Ectodermal cell (in vitro differentiated cells): ENCODE data around the gene CACNG4.

Experiments used
- H3K27ac ChIP-seq: 2 replicates; pipeline ENCODE4 v1.7.0; 2013; ENCODE audit warnings: mild to moderate bottlenecking, low read depth, low read length; ENCODE audit not compliant: insufficient read depth, poor library complexity, severe bottlenecking
- H3K27me3 ChIP-seq: 2 replicates; pipeline ENCODE4 v1.7.0; 2013; ENCODE audit warnings: mild to moderate bottlenecking, low read length; ENCODE audit not compliant: insufficient read depth, control insufficient read depth, poor library complexity, severe bottlenecking
- H3K36me3 ChIP-seq: one replicate; pipeline ENCODE4 v1.7.0; 2013; ENCODE audit warnings: low read length; ENCODE audit not compliant: control insufficient read depth, insufficient read depth
- H3K4me1 ChIP-seq: one replicate; pipeline ENCODE4 v1.7.0; 2013; ENCODE audit warnings: low read length; ENCODE audit not compliant: control insufficient read depth, insufficient read depth
- H3K4me3 ChIP-seq: 2 replicates; pipeline ENCODE4 v1.7.0; 2013; ENCODE audit warnings: low read depth, low read length, control low read depth; ENCODE audit not compliant: insufficient read depth
- H3K9me3 ChIP-seq: 2 replicates; pipeline ENCODE4 v1.7.0; 2013; ENCODE audit warnings: mild to moderate bottlenecking, low read length, moderate library complexity; ENCODE audit not compliant: control insufficient read depth
- whole genome bisulfite sequencing, 2 experiments: methylation state at CpG; one replicate each; pipeline ENCODE4 v1.1.7; 2013; ENCODE audit warnings: missing lambda C conversion rate in 2 of 2; 5-methylcytosine and 5-hydroxymethylcytosine counted together

CACNG4 gene

GRCh38 chr17:66994930-66995535 is 30.5 kb downstream of the CACNG4 start:
- WGBS, 2 experiments = 94 to 95% methylated on average over 12 of the region's 12 CpGs

GRCh38 chr17:66995944-66996343 is 31.4 kb downstream of the CACNG4 start:
- Histone ChIP-seq H3K4me3 (no peak overlapping the region), H3K9me3 (no peaks in the 10 kb centered on the region), H3K4me1 (no peaks in the 10 kb centered on the region), H3K27ac (no peak overlapping the region), H3K27me3 (no peaks in the 10 kb centered on the region), H3K36me3 (no peaks in the 10 kb centered on the region)
- WGBS, 2 experiments = 93 to 94% methylated on average over 7 of the region's 7 CpGs

More at GRCh38 chr17:66994930-66995535, 30.5 kb downstream of the CACNG4 start:
- no peaks in the 10 kb centered on the region for H3K36me3 ChIP-seq
- H3K27me3 ChIP-seq = no peaks in the 10 kb centered on the region
- H3K4me1 ChIP-seq = no peaks in the 10 kb centered on the region
- no peak overlapping the region for H3K27ac ChIP-seq
- no peak overlapping the region for H3K4me3 ChIP-seq
- no peaks in the 10 kb centered on the region for H3K9me3 ChIP-seq

GRCh38 chr17:66996926-66997325 is 32.4 kb downstream of the CACNG4 start:
- Histone ChIP-seq H3K27me3 (no peaks in the 10 kb centered on the region), H3K4me1 (no peaks in the 10 kb centered on the region), H3K36me3 (no peaks in the 10 kb centered on the region), H3K27ac (no peak overlapping the region), H3K4me3 (no peak overlapping the region), H3K9me3 (no peaks in the 10 kb centered on the region)
- 85 to 87% methylated on average over 5 of the region's 5 CpGs for WGBS, 2 experiments

- Histone ChIP-seq H3K36me3 (no peaks in the 10 kb centered on the region), H3K9me3 (no peaks in the 10 kb centered on the region), H3K27me3 (no peaks in the 10 kb centered on the region), H3K4me3 (no peak overlapping the region), H3K27ac (no peak overlapping the region), H3K4me1 (no peaks in the 10 kb centered on the region)
- 92 to 96% methylated on average over 2 of the region's 2 CpGs for WGBS, 2 experiments
Observed at GRCh38 chr17:67003231-67003630, 38.7 kb downstream of the CACNG4 start.

GRCh38 chr17:67004181-67004580 is 39.7 kb downstream of the CACNG4 start:
- no peaks in the 10 kb centered on the region for H3K36me3 ChIP-seq
- no peak overlapping the region for H3K27ac ChIP-seq
- no peaks in the 10 kb centered on the region for H3K27me3 ChIP-seq
- no peak overlapping the region for H3K4me3 ChIP-seq
- no peaks in the 10 kb centered on the region for H3K4me1 ChIP-seq
- H3K9me3 ChIP-seq = no peaks in the 10 kb centered on the region
- WGBS, 2 experiments = 89 to 90% methylated on average over 11 of the region's 11 CpGs

- Histone ChIP-seq H3K36me3 (no peaks in the 10 kb centered on the region), H3K9me3 (no peaks in the 10 kb centered on the region), H3K4me1 (no peaks in the 10 kb centered on the region), H3K27ac (no peak overlapping the region), H3K27me3 (no peaks in the 10 kb centered on the region), H3K4me3 (no peak overlapping the region)
- WGBS, 2 experiments = 92 to 95% methylated on average over 6 of the region's 6 CpGs
Observed at GRCh38 chr17:67007266-67007665, 42.8 kb downstream of the CACNG4 start.

GRCh38 chr17:67008101-67008500 is 43.6 kb downstream of the CACNG4 start:
- Histone ChIP-seq H3K27ac (no peak overlapping the region), H3K4me1 (no peaks in the 10 kb centered on the region), H3K4me3 (no peak overlapping the region), H3K36me3 (no peaks in the 10 kb centered on the region), H3K27me3 (no peaks in the 10 kb centered on the region), H3K9me3 (no peaks in the 10 kb centered on the region)
- WGBS, 2 experiments = 92 to 95% methylated on average over 6 of the region's 6 CpGs

GRCh38 chr17:67011527-67012175 is 47.1 kb downstream of the CACNG4 start:
- H3K27ac ChIP-seq = no peak overlapping the region
- 91% methylated on average over 9 of the region's 9 CpGs for WGBS, 2 experiments
- no peaks in the 10 kb centered on the region for H3K36me3 ChIP-seq

GRCh38 chr17:67013891-67014290 is 49.4 kb downstream of the CACNG4 start:
- Histone ChIP-seq H3K4me1 (peaks cover 11% of the 10 kb centered on the region), H3K27me3 (no peaks in the 10 kb centered on the region), H3K9me3 (no peaks in the 10 kb centered on the region), H3K27ac (no peak overlapping the region), H3K4me3 (no peak overlapping the region), H3K36me3 (no peaks in the 10 kb centered on the region)
- 90 to 91% methylated on average over 8 of the region's 8 CpGs for WGBS, 2 experiments

More at GRCh38 chr17:67011527-67012175, 47.1 kb downstream of the CACNG4 start:
- H3K4me3 ChIP-seq = no peak overlapping the region
- H3K27me3 ChIP-seq = no peaks in the 10 kb centered on the region
- H3K4me1 ChIP-seq = no peaks in the 10 kb centered on the region
- no peaks in the 10 kb centered on the region for H3K9me3 ChIP-seq

- Histone ChIP-seq H3K27me3 (no peaks in the 10 kb centered on the region), H3K27ac (no peak overlapping the region), H3K4me3 (no peak overlapping the region), H3K36me3 (no peaks in the 10 kb centered on the region), H3K9me3 (no peaks in the 10 kb centered on the region), H3K4me1 (peaks cover 13% of the 10 kb centered on the region)
- 93% methylated on average over 11 of the region's 11 CpGs for WGBS, 2 experiments
Observed at GRCh38 chr17:67015001-67015400, 50.5 kb downstream of the CACNG4 start.
